ENCODE data around the gene CDHR3. TPM values are rescaled to one million over a fixed set of nuclear protein-coding genes. Genes with fewer than 3 reads are reported as not detected.

Gene CDHR3, protein sequence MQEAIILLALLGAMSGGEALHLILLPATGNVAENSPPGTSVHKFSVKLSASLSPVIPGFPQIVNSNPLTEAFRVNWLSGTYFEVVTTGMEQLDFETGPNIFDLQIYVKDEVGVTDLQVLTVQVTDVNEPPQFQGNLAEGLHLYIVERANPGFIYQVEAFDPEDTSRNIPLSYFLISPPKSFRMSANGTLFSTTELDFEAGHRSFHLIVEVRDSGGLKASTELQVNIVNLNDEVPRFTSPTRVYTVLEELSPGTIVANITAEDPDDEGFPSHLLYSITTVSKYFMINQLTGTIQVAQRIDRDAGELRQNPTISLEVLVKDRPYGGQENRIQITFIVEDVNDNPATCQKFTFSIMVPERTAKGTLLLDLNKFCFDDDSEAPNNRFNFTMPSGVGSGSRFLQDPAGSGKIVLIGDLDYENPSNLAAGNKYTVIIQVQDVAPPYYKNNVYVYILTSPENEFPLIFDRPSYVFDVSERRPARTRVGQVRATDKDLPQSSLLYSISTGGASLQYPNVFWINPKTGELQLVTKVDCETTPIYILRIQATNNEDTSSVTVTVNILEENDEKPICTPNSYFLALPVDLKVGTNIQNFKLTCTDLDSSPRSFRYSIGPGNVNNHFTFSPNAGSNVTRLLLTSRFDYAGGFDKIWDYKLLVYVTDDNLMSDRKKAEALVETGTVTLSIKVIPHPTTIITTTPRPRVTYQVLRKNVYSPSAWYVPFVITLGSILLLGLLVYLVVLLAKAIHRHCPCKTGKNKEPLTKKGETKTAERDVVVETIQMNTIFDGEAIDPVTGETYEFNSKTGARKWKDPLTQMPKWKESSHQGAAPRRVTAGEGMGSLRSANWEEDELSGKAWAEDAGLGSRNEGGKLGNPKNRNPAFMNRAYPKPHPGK
- 1 to 10 TPM in 1 of 2 donors, under 1 TPM in 1; 0.71 to 2.2 TPM for total RNA-seq

GRCh38 chr7:105963038-105963667, at the start of gene CDHR3:
Gene CDHR3, plus strand, starts transcription at chr7:105963264. Its CDS starts 55 bp downstream, at chr7:105963319.
- H3K36me3 Mint-ChIP-seq (ENCODE audit: low read depth): no peaks in the 10 kb centered on the region

GRCh38 chr7:105913947-105914346, 49.1 kb upstream of the CDHR3 start:
- H3K9me3 Mint-ChIP-seq: peaks cover 5% of the 10 kb centered on the region
- no peaks in the 10 kb centered on the region for H3K27me3 Mint-ChIP-seq
- peaks cover 4% of the 10 kb centered on the region for H3K36me3 Mint-ChIP-seq (ENCODE audit: low read depth)
- H3K4me3 Mint-ChIP-seq: no peak overlapping the region
- no peak overlapping the region for H3K27ac Mint-ChIP-seq
- H3K4me1 Mint-ChIP-seq: peaks cover 4% of the 10 kb centered on the region
- ATAC-seq (replicated peaks): no peak

More at GRCh38 chr7:105963038-105963667, at the start of gene CDHR3:
- H3K27ac Mint-ChIP-seq: no peak within 1 kb of the TSS
- ATAC-seq (replicated peaks): no peak
- H3K9me3 Mint-ChIP-seq: no peaks in the 10 kb centered on the region
- no peak within 1 kb of the TSS for H3K4me3 Mint-ChIP-seq
- H3K27me3 Mint-ChIP-seq: no peaks in the 10 kb centered on the region
- no peaks in the 10 kb centered on the region for H3K4me1 Mint-ChIP-seq

GRCh38 chr7:105916603-105917002, 46.5 kb upstream of the CDHR3 start:
- H3K27me3 Mint-ChIP-seq: no peaks in the 10 kb centered on the region
- no peaks in the 10 kb centered on the region for H3K36me3 Mint-ChIP-seq (ENCODE audit: low read depth)
- no peak overlapping the region for H3K4me3 Mint-ChIP-seq
- H3K4me1 Mint-ChIP-seq: no peaks in the 10 kb centered on the region
- no peak overlapping the region for H3K27ac Mint-ChIP-seq
- no peaks in the 10 kb centered on the region for H3K9me3 Mint-ChIP-seq
- no peak for ATAC-seq (replicated peaks)

DNA sequence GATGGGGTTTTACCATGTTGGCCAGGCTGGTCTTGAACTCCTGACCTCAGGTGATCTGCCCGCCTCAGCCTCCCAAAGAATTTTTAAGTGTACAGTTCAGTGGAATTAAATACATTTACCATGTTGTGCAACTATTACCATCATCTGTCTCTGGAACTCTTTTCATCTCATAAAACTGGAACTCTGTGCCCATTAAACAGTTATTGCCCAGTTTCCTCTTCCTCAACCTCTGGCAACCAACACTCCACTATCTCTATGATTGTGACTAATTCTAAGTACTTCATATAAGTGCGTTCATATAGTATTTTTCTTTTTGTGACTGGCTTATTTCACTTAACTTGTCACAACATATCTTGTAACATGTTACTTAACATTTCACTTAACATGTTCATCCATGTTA, 45.4 kb upstream of the CDHR3 start:
- H3K27ac Mint-ChIP-seq: no peak overlapping the region
- ATAC-seq (replicated peaks): no peak
- no peaks in the 10 kb centered on the region for H3K27me3 Mint-ChIP-seq
- no peaks in the 10 kb centered on the region for H3K36me3 Mint-ChIP-seq (ENCODE audit: low read depth)
- H3K4me3 Mint-ChIP-seq: no peak overlapping the region
- no peaks in the 10 kb centered on the region for H3K4me1 Mint-ChIP-seq
- H3K9me3 Mint-ChIP-seq: no peaks in the 10 kb centered on the region

DNA sequence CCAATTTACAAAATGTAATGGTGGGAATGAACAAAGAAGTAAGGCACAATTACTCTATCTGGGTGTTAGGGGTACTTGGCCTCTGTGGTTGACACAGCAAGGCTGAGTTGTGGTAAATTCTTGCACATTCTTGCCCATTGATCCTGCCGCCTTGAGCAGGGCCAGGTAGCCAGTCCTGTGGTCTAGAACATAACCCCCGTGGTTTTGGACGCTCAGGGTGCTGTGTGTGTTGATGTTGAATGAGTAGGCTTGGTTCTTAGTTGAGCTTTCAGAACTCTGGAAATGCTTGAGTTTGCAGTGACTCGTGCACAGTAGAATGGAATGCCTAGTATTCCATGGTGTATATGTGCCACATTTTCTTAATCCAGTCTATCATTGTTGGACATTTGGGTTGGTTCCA, 42.3 kb upstream of the CDHR3 start:
- Mint-ChIP-seq H3K4me3 (no peak overlapping the region), H3K27ac (no peak overlapping the region), H3K4me1 (peaks cover 16% of the 10 kb centered on the region), H3K9me3 (no peaks in the 10 kb centered on the region), H3K27me3 (no peaks in the 10 kb centered on the region), H3K36me3 (ENCODE audit: low read depth) (no peaks in the 10 kb centered on the region)
- ATAC-seq (replicated peaks): no peak

DNA sequence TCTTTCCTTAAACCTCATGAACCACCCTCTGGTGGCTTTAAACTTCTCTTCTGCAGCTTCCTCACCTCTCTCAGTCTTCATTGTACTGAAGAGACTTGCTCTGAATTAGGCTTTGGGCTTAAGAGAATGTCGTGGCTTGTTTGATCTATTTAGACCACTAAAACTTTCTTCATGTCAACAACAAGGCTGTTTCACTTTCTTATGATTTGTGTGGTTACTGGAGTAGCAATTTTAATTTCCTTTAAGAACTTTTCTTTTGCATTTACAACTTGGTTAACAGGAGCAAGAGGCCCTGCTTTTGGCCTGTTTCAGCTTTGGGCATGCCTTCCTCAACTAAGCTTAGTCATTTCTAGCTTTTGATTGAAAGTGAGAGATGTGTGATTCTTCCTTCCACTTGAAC, 38.1 kb upstream of the CDHR3 start:
- Mint-ChIP-seq H3K36me3 (ENCODE audit: low read depth) (no peaks in the 10 kb centered on the region), H3K27ac (peak overlapping the region; percentile 77), H3K27me3 (no peaks in the 10 kb centered on the region), H3K4me3 (peak overlapping the region; percentile 29), H3K9me3 (no peaks in the 10 kb centered on the region), H3K4me1 (peaks cover 18% of the 10 kb centered on the region)
- ATAC-seq (replicated peaks): peak; percentile 90

GRCh38 chr7:105926131-105926530, 36.9 kb upstream of the CDHR3 start:
- no peak overlapping the region for H3K27ac Mint-ChIP-seq
- H3K4me1 Mint-ChIP-seq: peaks cover 18% of the 10 kb centered on the region
- no peaks in the 10 kb centered on the region for H3K9me3 Mint-ChIP-seq

DNA sequence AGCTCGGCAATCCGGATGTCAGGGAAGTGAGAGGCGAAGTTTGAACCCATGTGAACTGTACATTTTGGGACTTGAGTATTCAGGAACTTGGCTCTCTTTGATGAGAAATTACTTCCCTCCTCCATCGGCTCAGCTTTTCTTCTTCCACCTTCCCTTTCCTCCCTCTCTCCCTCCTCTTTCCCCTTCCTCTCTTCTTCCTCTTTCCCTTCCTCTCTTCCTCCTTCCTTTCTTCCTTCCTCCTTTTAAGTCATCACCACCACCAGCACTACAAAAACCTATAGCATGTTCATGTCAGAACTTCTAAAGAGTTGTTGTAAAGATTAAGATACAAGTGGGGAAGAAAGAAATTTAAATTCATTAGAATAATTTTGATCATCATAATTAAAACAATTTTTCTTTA, 31.9 kb upstream of the CDHR3 start:
- H3K36me3 Mint-ChIP-seq (ENCODE audit: low read depth): no peaks in the 10 kb centered on the region
- H3K4me1 Mint-ChIP-seq: no peaks in the 10 kb centered on the region
- no peak for ATAC-seq (replicated peaks)
- no peaks in the 10 kb centered on the region for H3K27me3 Mint-ChIP-seq
- no peak overlapping the region for H3K27ac Mint-ChIP-seq
- no peak overlapping the region for H3K4me3 Mint-ChIP-seq
- no peaks in the 10 kb centered on the region for H3K9me3 Mint-ChIP-seq

More at GRCh38 chr7:105926131-105926530, 36.9 kb upstream of the CDHR3 start:
- H3K27me3 Mint-ChIP-seq: no peaks in the 10 kb centered on the region
- no peak for ATAC-seq (replicated peaks)
- H3K36me3 Mint-ChIP-seq (ENCODE audit: low read depth): no peaks in the 10 kb centered on the region
- H3K4me3 Mint-ChIP-seq: no peak overlapping the region

GRCh38 chr7:105932835-105933477, 30.1 kb upstream of the CDHR3 start:
- no peak overlapping the region for H3K27ac Mint-ChIP-seq
- H3K4me3 Mint-ChIP-seq: no peak overlapping the region
- no peaks in the 10 kb centered on the region for H3K36me3 Mint-ChIP-seq (ENCODE audit: low read depth)
- no peaks in the 10 kb centered on the region for H3K27me3 Mint-ChIP-seq
- H3K4me1 Mint-ChIP-seq: no peaks in the 10 kb centered on the region
- ATAC-seq (replicated peaks): no peak
- no peaks in the 10 kb centered on the region for H3K9me3 Mint-ChIP-seq

DNA sequence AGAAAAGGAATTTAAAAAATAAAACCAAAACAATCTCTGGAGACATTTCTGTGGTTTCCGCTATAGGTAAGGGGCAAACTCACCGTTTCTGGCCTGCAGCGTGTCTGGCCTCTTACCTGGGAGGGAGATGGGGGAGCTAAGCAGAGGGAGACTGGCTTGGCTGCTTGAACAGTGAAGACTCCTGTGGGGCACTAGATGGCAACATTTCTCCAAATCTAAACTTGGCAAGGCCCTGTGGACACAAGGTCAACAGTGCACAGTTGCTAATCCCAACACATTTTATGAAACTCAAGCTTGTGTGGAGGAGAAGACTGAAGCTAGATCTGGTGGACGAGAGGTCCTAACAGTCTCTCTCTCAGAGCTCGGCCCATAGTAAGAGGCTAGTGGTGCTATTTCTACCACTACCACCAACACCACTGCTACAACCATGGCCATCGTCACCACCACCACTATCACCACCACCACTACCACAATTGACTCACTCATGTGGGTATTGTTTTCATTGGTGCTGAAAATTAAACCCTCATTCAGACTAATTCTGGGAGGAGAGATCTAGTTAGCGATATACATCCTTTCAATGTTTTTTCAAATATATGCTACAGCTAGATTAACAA, 28.4 kb upstream of the CDHR3 start:
- no peaks in the 10 kb centered on the region for H3K36me3 Mint-ChIP-seq (ENCODE audit: low read depth)
- H3K27ac Mint-ChIP-seq: no peak overlapping the region
- H3K9me3 Mint-ChIP-seq: no peaks in the 10 kb centered on the region
- no peaks in the 10 kb centered on the region for H3K27me3 Mint-ChIP-seq
- no peak overlapping the region for H3K4me3 Mint-ChIP-seq
- ATAC-seq (replicated peaks): no peak
- no peaks in the 10 kb centered on the region for H3K4me1 Mint-ChIP-seq

- Mint-ChIP-seq H3K27ac (no peak overlapping the region), H3K36me3 (ENCODE audit: low read depth) (no peaks in the 10 kb centered on the region), H3K4me3 (no peak overlapping the region), H3K9me3 (no peaks in the 10 kb centered on the region), H3K27me3 (no peaks in the 10 kb centered on the region), H3K4me1 (no peaks in the 10 kb centered on the region)
- ATAC-seq (replicated peaks): no peak
Observed at GRCh38 chr7:105935250-105935649, 27.8 kb upstream of the CDHR3 start.

DNA sequence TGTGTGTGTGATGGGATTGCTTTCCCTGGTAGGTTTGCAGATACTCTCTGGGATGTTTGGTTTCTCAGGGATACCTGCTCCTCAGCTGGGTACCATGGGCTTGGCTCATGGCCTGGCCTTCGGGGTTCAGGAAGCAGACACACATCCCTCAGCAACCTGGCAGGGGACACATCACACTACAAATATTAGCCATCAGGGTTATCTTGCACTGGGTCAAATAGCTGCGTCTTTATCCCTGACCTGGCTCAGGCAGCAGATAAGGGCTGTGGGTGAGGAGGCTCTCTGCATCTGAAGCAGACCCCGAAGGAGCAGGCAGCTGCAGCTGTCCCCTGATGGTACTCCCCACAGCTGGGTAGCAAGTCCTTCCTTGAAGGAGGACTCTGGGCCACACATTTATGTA, 25.7 kb upstream of the CDHR3 start:
- H3K27ac Mint-ChIP-seq: no peak overlapping the region
- no peaks in the 10 kb centered on the region for H3K4me1 Mint-ChIP-seq
- H3K27me3 Mint-ChIP-seq: no peaks in the 10 kb centered on the region
- no peak for ATAC-seq (replicated peaks)
- H3K36me3 Mint-ChIP-seq (ENCODE audit: low read depth): no peaks in the 10 kb centered on the region
- H3K4me3 Mint-ChIP-seq: no peak overlapping the region
- H3K9me3 Mint-ChIP-seq: no peaks in the 10 kb centered on the region

GRCh38 chr7:105940109-105940508, 23.0 kb upstream of the CDHR3 start:
- Mint-ChIP-seq H3K9me3 (no peaks in the 10 kb centered on the region), H3K27ac (no peak overlapping the region), H3K36me3 (ENCODE audit: low read depth) (no peaks in the 10 kb centered on the region), H3K27me3 (no peaks in the 10 kb centered on the region), H3K4me1 (no peaks in the 10 kb centered on the region), H3K4me3 (no peak overlapping the region)
- no peak for ATAC-seq (replicated peaks)

- Mint-ChIP-seq H3K4me3 (no peak overlapping the region), H3K9me3 (no peaks in the 10 kb centered on the region), H3K27me3 (no peaks in the 10 kb centered on the region), H3K4me1 (no peaks in the 10 kb centered on the region), H3K36me3 (ENCODE audit: low read depth) (no peaks in the 10 kb centered on the region), H3K27ac (no peak overlapping the region)
- no peak for ATAC-seq (replicated peaks)
Observed at GRCh38 chr7:105941596-105941995, 21.5 kb upstream of the CDHR3 start.
